NCI-H748 (cell line): ENCODE measurements around the gene CMSS1.

Experiments
- DNase-seq: peaks from one replicate; lab custom pipeline; 2025; ENCODE audit not compliant: unreplicated experiment; lab: John Stamatoyannopoulos, UW

Gene CMSS1

DNA sequence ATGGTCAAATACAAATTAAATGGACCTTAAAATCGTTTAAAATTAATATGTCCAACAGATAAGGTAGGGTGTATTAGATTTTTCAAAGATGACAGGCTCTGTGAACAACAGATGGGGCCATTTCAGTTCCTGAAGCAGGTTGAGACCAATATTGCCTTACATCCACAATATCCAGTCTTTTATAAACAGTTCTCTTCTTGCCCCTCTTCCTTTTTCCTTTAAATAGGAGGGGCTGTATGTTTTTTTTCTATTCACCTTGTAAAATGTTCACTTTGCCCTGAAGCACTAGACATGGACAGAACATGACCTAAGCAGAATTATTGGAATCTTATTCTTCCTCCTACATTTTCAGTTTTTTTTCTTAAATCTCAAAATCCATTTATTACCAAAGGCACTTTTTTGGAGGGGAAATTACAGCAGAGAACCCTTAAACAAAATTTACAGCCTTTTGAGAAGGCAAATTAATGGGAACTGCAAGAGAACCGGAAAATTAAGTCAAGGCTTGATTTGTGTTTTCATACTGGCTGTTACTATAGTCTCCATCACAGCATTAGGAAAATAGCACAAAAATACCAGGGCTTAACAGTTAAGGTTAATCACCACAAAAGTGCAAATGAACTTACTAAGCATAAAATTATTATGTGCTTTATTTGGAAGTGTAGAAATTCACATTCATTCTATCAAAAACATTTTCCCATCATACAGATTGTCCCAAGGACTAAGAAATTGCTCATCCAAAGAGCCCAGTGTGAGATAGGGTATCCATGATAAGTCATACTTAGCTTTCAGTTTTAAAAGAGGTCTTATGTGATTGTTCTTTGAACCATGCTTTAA is 55.8 kb downstream of the CMSS1 start:
- no peak for DNase-seq

DNA sequence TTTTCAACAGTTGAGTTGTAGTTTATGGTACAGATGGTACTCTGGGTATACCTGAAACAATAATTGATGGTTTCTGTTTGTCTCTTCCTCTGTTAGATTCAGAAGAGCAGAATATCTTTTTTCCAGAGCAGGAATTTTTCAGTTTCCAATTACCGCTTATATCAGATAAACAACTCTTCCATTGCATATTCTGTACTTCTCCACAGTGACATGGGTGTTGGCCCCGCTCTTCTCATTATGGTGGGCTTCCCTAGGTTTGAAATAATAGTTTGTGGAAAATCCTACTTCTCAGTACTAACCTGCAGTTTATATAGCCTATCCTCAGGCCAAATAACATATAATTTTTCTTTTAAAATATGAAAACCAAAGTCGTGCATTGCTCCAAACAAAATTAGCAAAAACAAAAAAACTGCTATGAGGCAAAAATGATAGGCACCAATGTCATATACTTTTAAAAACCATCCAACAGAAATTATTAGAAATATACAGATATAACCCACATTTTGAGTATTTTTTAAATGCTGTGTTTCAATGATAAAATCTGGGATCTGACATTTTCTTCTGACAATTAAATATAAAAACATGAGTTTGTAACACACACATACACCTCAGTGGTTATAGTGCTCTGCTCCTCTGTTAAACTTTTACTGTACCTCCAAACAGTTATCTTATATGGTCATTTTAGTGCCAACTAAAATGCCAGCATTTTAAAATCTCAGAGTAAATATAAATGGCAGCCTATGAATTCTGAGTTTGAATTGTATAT is 56.8 kb downstream of the CMSS1 start:
- DNase-seq: no peak

DNA sequence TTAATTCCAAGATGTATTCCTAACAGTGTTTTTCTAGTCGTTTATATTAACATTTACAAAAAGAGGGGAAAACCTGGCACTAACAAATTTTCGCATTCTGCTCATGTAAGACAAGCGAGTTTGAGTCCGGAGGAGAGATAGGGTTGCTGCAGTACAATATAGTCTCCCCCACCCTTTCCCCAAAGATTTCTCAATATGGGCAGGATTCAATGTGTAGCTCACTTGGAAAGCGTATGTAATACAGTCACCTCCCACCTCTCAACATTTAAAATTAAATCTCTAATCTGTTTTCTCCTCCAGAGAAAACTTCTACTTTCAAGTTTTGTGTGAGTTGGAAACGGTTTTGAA is 57.9 kb downstream of the CMSS1 start:
- DNase-seq: peak; percentile 24

DNA sequence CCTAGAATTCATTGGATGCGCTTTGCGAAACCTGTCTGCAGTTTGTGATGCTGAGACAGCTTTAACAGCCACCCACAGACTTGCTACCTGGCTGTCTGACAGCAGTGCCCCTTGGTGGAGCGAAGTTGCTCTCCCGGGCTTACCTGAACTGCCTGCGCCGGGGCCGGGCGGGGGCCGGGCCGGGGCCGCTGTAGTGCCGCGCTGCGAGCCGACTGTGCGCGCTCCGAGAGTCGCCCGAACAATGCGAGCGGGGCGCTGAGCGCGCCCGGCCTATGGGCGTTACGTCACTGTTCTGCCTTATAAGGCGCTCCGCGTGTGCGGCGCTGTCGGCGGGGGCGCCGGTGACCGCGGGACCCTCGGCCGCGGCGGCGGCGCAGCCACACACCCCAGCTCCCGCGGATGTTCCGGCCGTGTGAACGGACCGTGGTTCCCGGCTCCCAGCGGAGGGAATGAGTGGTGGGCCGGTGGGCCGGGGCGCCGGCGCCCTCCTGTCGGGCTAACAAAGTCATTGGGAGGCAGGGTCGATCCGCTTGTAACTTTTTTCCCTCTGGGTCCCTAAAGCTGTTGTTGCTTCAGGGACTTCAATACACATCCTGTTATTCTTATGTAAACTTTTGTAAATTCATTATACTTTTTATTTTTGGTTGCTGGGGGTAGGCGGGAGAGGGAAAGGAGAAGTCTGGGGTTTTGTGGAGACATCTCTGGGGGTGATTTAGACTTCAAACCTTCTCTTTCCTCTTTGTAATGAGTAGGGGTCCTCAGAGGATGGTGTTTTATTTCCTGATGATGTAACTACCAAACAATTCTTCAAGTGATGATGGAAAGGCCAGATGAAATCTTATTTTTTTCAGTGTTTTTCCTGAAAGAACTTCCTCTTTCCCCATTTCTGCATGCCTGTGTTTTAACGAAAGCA is 58.5 kb downstream of the CMSS1 start:
- peak; percentile 82 for DNase-seq

DNA sequence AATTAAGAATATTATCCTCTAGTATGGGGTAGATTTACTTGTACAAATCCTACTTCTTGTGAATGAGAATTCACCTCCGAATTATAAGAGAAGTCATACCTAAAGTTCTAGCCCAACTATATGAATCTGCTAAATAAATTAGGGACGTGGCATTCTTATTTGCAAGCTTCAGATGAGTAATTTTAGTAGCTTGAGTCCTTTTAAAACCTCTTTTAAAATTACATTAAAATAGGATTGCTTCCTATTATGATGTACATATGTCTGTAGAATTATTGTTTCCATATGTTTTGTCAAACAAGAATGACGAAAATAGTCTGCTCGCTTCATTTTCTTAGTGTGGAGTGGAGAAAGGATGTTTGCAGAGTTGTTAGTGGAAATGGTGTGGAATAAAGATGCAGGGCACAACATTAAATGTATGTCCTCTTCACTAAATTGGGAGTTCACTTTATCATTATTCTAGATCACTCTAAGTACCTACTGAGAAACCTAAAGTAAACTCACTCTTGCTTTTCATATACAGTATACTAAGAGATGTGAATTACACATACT is 59.4 kb downstream of the CMSS1 start:
- DNase-seq: no peak

DNA sequence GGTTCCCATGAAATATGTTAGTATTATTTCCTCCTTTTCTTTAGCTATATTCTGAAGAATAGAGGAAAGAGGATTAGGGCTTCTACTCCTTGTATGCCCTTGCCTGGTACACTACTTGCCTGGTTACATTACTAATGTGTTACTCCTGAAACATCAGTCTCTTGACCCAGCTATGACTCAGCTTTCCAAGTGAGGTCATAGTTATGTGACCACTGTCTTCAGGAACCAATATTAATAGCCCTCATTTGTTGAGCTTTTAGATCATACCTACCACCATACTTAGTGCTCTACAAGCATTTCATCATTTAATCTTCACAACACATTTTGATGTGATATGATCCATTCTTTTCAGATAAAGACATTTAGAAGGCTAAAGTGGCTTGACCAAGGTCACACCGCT is 60.3 kb downstream of the CMSS1 start:
- no peak for DNase-seq

DNA sequence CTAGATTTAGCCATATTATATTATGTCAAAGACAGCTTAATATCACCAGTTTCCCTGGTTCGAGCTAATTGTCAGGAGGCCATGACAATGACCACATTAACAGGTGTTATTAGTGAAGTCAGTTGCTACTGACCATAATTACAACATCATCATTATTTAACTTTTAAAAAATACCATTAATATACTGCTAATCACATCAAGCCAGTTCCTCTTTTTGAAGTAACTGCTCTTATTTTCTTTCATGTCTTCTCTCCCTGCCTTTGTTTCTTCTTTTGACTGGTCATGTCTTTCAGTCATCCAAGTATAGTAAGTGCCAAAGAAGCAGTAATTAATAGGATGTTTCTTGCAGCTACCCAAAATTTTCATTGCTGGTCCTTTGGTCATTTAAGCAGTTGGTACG is 61.6 kb downstream of the CMSS1 start:
- DNase-seq: no peak

DNA sequence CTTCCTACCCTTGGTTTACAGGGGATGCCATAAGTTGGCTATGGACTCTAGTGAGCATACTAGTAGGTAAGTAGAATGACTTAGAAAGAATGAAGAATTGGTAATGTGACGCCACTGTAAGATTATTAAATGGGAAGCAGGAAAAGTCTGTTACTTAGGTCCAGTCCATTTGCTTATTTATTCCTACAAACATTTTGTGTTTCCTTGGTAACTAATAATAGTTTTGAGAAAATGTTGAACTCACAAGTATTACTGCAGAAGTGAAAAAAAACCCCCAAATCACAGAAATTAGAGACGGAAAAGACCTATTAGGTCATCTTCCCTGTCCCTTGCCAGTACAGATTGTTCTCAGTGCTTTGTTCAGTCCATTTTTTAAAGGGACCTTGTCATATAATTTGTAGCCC is 63.5 kb downstream of the CMSS1 start:
- DNase-seq: no peak

DNA sequence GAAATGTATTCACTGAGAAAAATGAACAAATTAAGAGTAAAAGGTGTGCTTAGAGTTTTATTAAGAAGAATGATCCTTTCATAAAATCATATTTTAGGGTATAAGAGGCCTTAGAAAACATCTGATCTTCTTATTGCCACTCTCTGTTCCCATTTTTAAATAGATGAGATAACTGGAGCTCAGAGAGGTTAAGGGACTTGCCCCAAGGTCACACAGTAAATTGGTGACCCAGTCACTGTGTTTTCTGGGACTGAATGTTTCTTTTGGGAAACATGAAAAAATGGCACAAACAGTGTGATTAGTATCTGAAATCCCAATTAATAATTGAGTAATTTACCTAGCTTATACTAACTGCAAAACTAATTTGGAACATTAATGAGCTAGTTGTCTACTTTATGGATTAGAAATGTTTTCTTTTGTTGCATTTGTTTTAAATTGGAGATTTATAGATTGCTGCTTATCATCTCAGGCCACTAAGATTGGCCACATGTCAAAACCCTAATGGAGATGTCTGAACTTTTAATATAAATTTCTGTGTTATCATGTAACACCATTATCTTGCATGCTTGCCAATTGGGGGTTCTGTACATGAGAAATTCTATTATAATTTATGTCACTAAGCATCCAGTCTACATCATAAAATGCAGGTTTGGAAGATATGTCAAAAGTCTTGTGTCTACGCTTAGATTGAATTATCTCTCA is 64.9 kb downstream of the CMSS1 start:
- DNase-seq: no peak

DNA sequence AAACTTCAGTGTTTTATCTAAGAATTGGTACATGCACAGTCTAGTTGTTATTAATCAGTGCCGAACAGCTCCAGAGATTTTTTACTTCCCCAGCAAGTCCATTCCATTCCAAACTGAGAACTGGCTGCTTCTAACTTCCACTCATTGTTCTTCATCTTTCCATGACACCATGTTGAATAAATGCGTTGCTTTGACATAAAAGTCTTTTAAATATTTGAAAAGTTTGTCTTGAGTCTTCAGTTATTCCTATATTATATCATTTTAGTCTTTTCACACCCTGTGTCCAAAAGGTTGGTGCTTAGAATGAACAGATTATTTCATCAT is 65.4 kb downstream of the CMSS1 start:
- DNase-seq: no peak

DNA sequence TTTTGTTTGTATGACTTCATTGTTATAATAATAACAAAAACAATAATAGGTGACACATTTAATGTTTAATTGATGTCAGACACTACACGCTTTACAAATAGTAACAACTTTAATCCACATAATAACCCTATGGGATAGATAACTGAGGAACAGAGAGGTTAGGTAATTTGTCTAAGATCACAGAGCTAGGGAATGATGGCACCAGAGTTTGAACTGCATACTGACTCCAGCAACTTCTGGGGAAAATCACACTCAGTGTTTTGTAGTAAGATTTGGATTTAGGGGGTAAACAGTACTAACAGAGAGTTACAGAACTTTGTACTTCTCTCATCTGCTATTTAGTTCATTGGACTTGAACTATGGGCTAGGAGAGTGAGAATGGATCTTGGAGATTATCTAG is 66.0 kb downstream of the CMSS1 start:
- DNase-seq: no peak

DNA sequence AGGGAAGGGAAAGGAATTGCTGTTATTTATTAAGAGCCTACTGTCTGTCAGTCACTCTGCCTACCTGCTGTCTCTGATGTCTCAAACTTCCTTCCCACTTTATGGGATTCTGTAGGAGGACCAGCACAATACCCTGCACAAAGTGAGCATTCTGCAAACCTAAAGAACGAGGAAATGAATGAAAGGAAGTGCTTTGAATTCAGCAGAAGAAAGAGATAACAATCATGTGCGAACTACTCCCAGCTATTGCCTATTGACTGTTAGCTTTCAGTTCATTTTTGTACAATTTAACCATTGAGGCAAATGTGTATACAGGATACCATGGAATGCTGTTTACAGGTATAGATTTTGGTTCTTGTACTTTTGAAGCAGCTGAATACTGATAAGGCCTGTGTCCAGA is 66.8 kb downstream of the CMSS1 start:
- DNase-seq: no peak

DNA sequence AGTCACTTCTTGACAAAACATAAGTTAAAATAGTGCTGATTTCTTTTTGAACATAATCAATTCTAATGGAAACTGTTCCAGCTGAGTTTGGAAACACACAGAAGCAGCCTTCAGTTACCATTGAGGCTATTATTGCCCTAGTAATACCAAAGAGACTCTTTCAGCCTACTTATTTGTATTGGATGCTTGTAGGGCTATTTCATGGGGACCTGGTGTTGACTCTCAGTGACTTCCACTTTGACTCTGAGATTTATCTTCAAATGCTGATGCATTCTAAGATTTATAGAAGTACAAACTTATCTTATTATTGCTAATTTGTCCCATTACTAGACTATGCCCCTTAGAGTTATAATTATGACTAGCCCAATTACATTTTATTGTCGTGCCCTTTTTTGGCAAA is 67.4 kb downstream of the CMSS1 start:
- no peak for DNase-seq

DNA sequence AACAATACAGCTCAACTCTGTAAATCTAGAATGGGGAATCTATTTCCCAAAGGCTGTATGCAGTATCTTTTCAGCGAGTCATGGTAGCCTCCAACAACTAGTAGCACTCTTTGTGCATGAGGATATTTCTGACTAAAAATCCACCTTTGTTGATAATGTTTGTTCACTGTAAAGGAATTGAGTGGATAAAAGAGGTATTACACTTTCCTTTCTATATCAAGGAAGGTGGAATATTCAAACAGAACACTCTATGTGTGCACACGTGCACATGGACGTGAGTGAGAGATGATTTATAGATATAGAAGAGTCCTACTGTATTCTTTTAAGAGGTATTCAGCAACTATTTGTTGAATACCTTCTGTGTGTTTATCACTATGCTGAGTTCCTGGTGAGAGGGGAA is 68.2 kb downstream of the CMSS1 start:
- no peak for DNase-seq

DNA sequence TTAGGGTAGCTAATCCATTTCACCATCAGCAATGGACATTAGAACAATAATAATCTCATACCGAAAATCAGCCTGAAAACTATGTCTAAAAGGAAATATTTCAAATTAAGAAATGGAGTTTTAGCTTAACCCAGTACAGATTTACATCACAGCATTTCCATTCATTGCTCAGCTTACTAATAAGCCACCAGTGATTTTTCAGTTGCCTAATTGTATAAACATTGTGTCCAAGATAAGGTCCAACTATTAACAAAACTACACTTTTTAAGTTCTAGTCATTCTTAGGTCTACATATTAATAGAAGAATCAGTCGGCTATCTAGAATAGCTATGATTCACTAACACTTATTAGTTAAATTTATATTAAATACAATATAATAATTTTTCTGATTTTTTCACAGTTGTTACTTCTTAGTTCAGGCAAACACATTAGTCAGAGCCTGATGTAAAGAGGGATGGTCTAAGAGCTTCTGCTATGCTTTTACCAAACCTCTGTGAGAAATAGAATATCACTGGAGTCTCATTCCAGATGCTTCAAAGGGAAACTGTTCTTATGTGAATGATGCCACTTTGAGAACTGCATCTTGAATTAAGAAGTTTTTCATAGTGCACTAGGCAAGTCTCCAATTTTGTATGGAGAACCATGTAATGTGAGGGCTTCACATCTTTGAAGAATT is 74.1 kb downstream of the CMSS1 start:
- DNase-seq: no peak

DNA sequence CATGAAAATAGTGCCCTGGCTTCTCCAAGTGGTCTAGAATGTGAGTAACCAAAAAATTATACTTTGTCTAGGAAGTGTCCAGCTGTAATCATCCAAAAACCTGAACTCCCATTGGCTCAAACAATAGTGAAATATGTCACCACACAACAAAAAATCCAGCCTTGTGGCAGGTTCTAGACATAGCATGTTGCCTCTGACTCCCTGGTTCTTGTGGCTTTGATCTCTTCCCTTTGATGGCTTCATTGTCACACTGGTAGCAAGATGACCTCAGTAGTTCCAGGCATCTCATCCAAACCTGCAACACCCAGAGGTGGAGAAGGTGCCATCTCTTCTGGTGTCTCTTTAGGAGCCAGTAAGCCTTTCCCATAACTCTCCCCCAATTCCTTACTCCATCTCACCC is 74.7 kb downstream of the CMSS1 start:
- DNase-seq: no peak

DNA sequence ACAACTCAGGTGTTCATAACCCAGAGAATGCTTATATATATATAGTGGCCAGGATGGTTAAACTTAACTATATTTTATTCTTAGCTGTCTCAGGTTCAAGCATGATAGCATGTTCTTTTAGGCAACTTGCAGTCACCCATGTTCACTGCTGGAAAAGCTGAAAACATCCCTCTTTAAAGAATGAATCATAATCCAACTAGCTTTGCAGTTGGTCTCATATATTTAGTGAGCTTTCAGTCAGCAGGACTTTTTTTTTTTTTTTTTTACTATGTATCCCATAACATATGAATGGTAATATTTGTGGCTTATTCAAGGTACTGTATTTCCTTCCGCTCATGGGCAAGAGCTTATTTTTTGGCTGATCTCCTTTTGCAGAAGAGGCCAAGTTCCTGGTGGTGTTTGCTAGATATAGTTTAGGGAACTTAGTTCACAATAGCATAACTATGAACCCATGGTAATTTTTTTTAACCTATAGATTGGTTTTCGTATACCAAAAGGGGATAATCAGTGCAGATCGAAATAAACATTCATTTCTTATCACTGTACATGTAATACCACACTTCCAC is 77.6 kb downstream of the CMSS1 start:
- no peak for DNase-seq

DNA sequence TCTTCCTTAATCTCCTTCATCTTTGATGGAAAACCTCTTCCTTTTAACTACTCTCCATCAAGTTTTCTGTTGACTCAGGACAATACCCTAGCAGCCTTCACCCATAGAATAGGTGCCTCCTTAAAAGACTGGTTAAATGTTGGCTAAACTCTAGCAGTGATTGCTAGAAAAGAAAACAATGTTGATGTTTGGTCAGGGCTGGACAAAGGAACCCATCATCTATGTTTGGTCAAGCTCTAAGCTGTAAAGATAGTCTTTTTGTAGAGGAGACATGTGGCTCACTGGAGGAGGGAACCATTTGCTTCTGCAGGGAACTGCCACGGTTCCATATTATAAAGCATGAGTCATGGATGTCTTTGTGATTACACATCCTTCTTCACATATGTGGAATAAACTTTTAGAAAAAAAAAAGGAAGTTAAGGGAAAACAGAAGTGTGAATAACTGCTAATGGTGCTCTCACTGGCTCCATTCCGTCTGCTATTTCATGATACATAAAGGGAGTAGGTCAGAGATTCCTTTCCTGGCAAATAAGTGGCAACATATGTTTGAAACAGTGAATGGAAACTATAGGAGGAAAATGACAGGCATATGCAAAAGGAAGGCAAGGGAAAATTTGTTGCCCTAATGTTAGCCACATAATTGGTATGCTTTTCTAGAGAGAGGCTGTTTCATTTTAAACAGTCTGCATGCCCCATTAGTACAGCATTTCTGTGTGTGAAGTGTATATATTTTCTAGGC is 78.2 kb downstream of the CMSS1 start:
- peak; percentile 70 for DNase-seq

DNA sequence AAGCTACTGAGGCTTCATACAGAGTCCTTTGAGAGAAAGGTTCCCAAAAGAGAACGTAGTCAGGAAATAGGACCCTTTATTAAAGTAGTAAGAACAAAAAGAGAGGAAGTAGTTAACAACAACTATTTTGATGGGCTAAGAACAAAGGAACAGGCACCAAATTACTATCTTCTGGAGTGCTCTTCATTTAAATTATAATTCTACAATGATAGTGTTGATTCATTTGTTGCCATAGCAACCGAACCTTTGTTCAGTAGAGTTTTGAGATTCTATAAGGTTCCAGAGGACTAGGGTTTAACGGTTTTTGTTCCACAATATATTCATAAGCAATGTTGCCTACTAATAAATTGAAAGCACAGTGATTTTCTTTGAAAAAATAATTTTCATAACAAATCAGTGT is 78.8 kb downstream of the CMSS1 start:
- DNase-seq: peak; percentile 80
